IMR-90 (cell line): ENCODE results near the gene ERGIC2. TPM values are rescaled to one million over a fixed set of nuclear protein-coding genes. Genes with fewer than 3 reads are reported as not detected.

Experiments used
- ATAC-seq: fragments of 200-7000 bp; cut with Tn5 transposase; 2 replicates; pipeline ENCODE4 v1.9.1; 2020; ENCODE audit warnings: low read depth, mild to moderate bottlenecking, moderate library complexity
- BruUV-seq: library from RNA; stranded (reverse); fragments of 400-500 nt; replicated peaks from 2 replicates; lab custom pipeline; 2021; lab: Mats Ljungman, UMichigan
- CTCF ChIA-PET: fragments of 300-600 bp; formaldehyde crosslinking; extraction: SDS; loops from one replicate; lab custom pipeline; 2021; ENCODE audit warnings: antibody characterized with exemption; lab: Yijun Ruan, JAX
- POLR2A ChIA-PET: fragments of 300-600 bp; sonication (Branson Sonifier 250); formaldehyde crosslinking; loops from one replicate; lab custom pipeline; 2022; ENCODE audit warnings: antibody characterized with exemption; ENCODE audit not compliant: unreplicated experiment; lab: Charles Lee
- DNase-seq: peaks from one replicate; pipeline ENCODE4 v3.0.0; 2013
- H2AFZ ChIP-seq: replicated peaks from 2 replicates; pipeline ENCODE3; 2013; ENCODE audit warnings: low read length, mild to moderate bottlenecking; ENCODE audit not compliant: poor library complexity
- H2AK5ac ChIP-seq: 2 replicates; pipeline ENCODE4 v1.6.1; 2013; ENCODE audit warnings: low read depth, low read length, inconsistent platforms
- H2AK9ac ChIP-seq: replicated peaks from 2 replicates; pipeline ENCODE3; 2013; ENCODE audit warnings: mild to moderate bottlenecking, low read depth, low read length, moderate library complexity; ENCODE audit not compliant: poor library complexity
- H2BK120ac ChIP-seq: 2 replicates; pipeline ENCODE4 v1.6.1; 2013; ENCODE audit warnings: low read depth, low read length, inconsistent platforms
- H2BK15ac ChIP-seq: 3 replicates; pipeline ENCODE4 v1.6.1; 2013; ENCODE audit warnings: low read depth, low read length, inconsistent platforms
- H2BK20ac ChIP-seq: 2 replicates; pipeline ENCODE4 v1.6.1; 2013; ENCODE audit warnings: low read depth, mild to moderate bottlenecking, inconsistent platforms, low read length, moderate library complexity
- H2BK5ac ChIP-seq: 2 replicates; pipeline ENCODE4 v1.6.1; 2013; ENCODE audit warnings: mild to moderate bottlenecking, low read depth, low read length, inconsistent platforms; ENCODE audit not compliant: poor library complexity, severe bottlenecking
- H3K14ac ChIP-seq: replicated peaks from 2 replicates; pipeline ENCODE4 v1.6.1; 2013; ENCODE audit warnings: low read depth, low read length, inconsistent platforms
- H3K18ac ChIP-seq: 2 replicates; pipeline ENCODE4 v1.6.1; 2013; ENCODE audit warnings: low read depth, low read length, control low read depth
- H3K23ac ChIP-seq: 2 replicates; pipeline ENCODE4 v1.6.1; 2013; ENCODE audit warnings: low read depth, low read length, inconsistent platforms
- H3K27ac ChIP-seq: 2 replicates; pipeline ENCODE4 v1.5.1; 2013; ENCODE audit warnings: mild to moderate bottlenecking, control low read depth, low read length; ENCODE audit not compliant: insufficient read depth
- H3K27me3 ChIP-seq: 2 replicates; pipeline ENCODE4 v1.6.1; 2013; ENCODE audit warnings: low read length; ENCODE audit not compliant: control insufficient read depth, insufficient read depth
- H3K36me3 ChIP-seq: 2 replicates; pipeline ENCODE4 v1.6.1; 2013; ENCODE audit warnings: low read length, mixed read lengths; ENCODE audit not compliant: control insufficient read depth, insufficient read depth
- H3K4ac ChIP-seq: 2 replicates; pipeline ENCODE4 v1.6.1; 2013; ENCODE audit warnings: low read depth, low read length, inconsistent platforms
- H3K4me1 ChIP-seq: 2 replicates; pipeline ENCODE4 v1.6.1; 2013; ENCODE audit warnings: low read length, mixed read lengths; ENCODE audit not compliant: control insufficient read depth, insufficient read depth
- H3K4me2 ChIP-seq: 2 replicates; pipeline ENCODE4 v1.6.1; 2013; ENCODE audit warnings: low read depth, mild to moderate bottlenecking, control low read depth, low read length, moderate library complexity
- H3K4me3 ChIP-seq: 2 replicates; pipeline ENCODE4 v1.5.1; 2013; ENCODE audit warnings: low read depth, mild to moderate bottlenecking, control low read depth, low read length, moderate library complexity; ENCODE audit not compliant: insufficient read depth
- H3K56ac ChIP-seq: 2 replicates; pipeline ENCODE4 v1.6.1; 2013; ENCODE audit warnings: low read length, inconsistent platforms; ENCODE audit not compliant: insufficient read depth; ENCODE audit errors: extremely low read depth
- H3K79me1 ChIP-seq, 2 experiments: 2 replicates each; pipeline ENCODE4 v1.6.1; 2013; ENCODE audit warnings: low read length in 2 of 2, inconsistent platforms in 1 of 2, low read depth in 1 of 2
- H3K9ac ChIP-seq: 2 replicates; pipeline ENCODE4 v1.6.1; 2013; ENCODE audit warnings: low read depth, low read length, control low read depth
- H3K9me1 ChIP-seq: 2 replicates; pipeline ENCODE4 v1.6.1; 2013; ENCODE audit warnings: low read length, inconsistent platforms; ENCODE audit not compliant: insufficient read depth
- H3K9me3 ChIP-seq: 2 replicates; pipeline ENCODE4 v1.6.1; 2013; ENCODE audit warnings: low read length; ENCODE audit not compliant: control insufficient read depth, insufficient read depth
- H4K20me1 ChIP-seq: 2 replicates; pipeline ENCODE4 v1.6.1; 2013; ENCODE audit warnings: low read length, inconsistent platforms; ENCODE audit not compliant: insufficient read depth
- H4K5ac ChIP-seq: 2 replicates; pipeline ENCODE4 v1.6.1; 2013; ENCODE audit warnings: mild to moderate bottlenecking, low read depth, low read length, control low read depth
- H4K8ac ChIP-seq, 2 experiments: 2 replicates each; pipeline ENCODE4 v1.6.1; 2013; ENCODE audit warnings: low read depth in 2 of 2, low read length in 2 of 2, control low read depth in 1 of 2, inconsistent platforms in 1 of 2
- H4K91ac ChIP-seq: 2 replicates; pipeline ENCODE4 v1.6.1; 2013; ENCODE audit warnings: low read depth, low read length, inconsistent platforms; ENCODE audit not compliant: insufficient read depth
- CHD1 ChIP-seq: IDR thresholded peaks from 2 replicates; pipeline ENCODE4 v1.6.1; 2012; ENCODE audit warnings: low read depth, low read length, improper control_type of control experiment
- ELK1 ChIP-seq: fragments of 150-350 bp; IDR thresholded peaks from 2 replicates; pipeline ENCODE4 v1.6.1; 2016; ENCODE audit warnings: low read depth, mild to moderate bottlenecking, low read length, moderate library complexity, borderline replicate concordance
- FOS ChIP-seq: fragments of 150-350 bp; IDR thresholded peaks from 2 replicates; pipeline ENCODE4 v1.6.1; 2016; ENCODE audit warnings: low read depth, low read length
- MAFK ChIP-seq: IDR thresholded peaks from 2 replicates; pipeline ENCODE4 v1.6.1; 2012; ENCODE audit warnings: low read depth, low read length, improper control_type of control experiment
- MAZ ChIP-seq: IDR thresholded peaks from 2 replicates; pipeline ENCODE4 v1.6.1; 2012; ENCODE audit warnings: low read depth, mild to moderate bottlenecking, low read length, improper control_type of control experiment, moderate library complexity, borderline replicate concordance
- MXI1 ChIP-seq: IDR thresholded peaks from 2 replicates; pipeline ENCODE4 v1.6.1; 2012; ENCODE audit warnings: low read depth, mild to moderate bottlenecking, low read length, moderate library complexity, borderline replicate concordance
- NFE2L2 ChIP-seq: fragments of 150-350 bp; IDR thresholded peaks from 2 replicates; pipeline ENCODE4 v1.6.1; 2016; ENCODE audit warnings: low read depth, mild to moderate bottlenecking, low read length
- POLR2A ChIP-seq: IDR thresholded peaks from 2 replicates; pipeline ENCODE4 v1.6.1; 2012; ENCODE audit warnings: mild to moderate bottlenecking, low read depth, low read length
- RAD21 ChIP-seq: IDR thresholded peaks from 2 replicates; pipeline ENCODE4 v1.6.1; 2012; ENCODE audit warnings: low read length, improper control_type of control experiment
- RCOR1 ChIP-seq: IDR thresholded peaks from 2 replicates; pipeline ENCODE4 v1.6.1; 2012; ENCODE audit warnings: mild to moderate bottlenecking, low read length, improper control_type of control experiment; ENCODE audit not compliant: insufficient replicate concordance
- RFX5 ChIP-seq: IDR thresholded peaks from 2 replicates; pipeline ENCODE4 v1.8.0; 2012; ENCODE audit warnings: low read depth, mild to moderate bottlenecking, low read length, moderate library complexity
- SMC3 ChIP-seq: fragments of 150-350 bp; IDR thresholded peaks from 2 replicates; pipeline ENCODE4 v1.6.1; 2016; ENCODE audit warnings: low read depth, mild to moderate bottlenecking, antibody characterized with exemption, low read length, moderate library complexity
- USF2 ChIP-seq: fragments of 150-350 bp; IDR thresholded peaks from 2 replicates; pipeline ENCODE4 v1.6.1; 2017; ENCODE audit warnings: mild to moderate bottlenecking, antibody characterized with exemption, low read length, low read depth
- WGBS, 2 experiments: methylation state at CpG; one replicate each; pipeline versions ENCODE4 v1.1.5 to v1.1.7; 2013; ENCODE audit warnings: missing lambda C conversion rate in 2 of 2; ENCODE audit not compliant: insufficient read length in 1 of 2; ENCODE audit errors: extremely low coverage in 2 of 2; 5-methylcytosine and 5-hydroxymethylcytosine counted together
- dilution Hi-C: fragments of 300-500 bp; cut with HindIII; formaldehyde crosslinking; loops from one replicate; pipeline ENCODE4 v1.14.3; 2018; ENCODE audit warnings: low sequenced_read_pairs; ENCODE audit not compliant: unreplicated experiment
- in situ Hi-C: fragments of 300-500 bp; cut with MboI; formaldehyde crosslinking; loops from 3 replicates; pipeline ENCODE4 v1.14.3; 2019; ENCODE audit warnings: low sequenced_read_pairs, inconsistent platforms, mixed read lengths
- intact Hi-C: fragments of 100-400 bp; cut with micrococcal nuclease; formaldehyde crosslinking; loops from 2 replicates; pipeline ENCODE4 v1.10.0; 2022
- polyA plus RNA-seq, 3 experiments: library from polyadenylated mRNA; depleted of rRNA; stranded (reverse); fragments of >200 nt; gene quantifications; 2 replicates each; pipeline ENCODE4 v1.2.3, GENCODE V29; 2012; ENCODE audit warnings: low replicate concordance in 1 of 3
- total RNA-seq: library from RNA; depleted of rRNA; stranded (reverse); fragments of >200 nt; gene quantifications from 2 replicates; pipeline ENCODE4 v1.2.3, GENCODE V29; 2012
- TF ChIP-seq, protein P1 (sequence below): conservative IDR thresholded peaks from 2 replicates; pipeline ENCODE4 v1.5.1; 2012; ENCODE audit warnings: mild to moderate bottlenecking, low read depth, low read length, improper control_type of control experiment

The ERGIC2 gene
- total and polyA plus RNA-seq, 2 of the 4 experiments (the other 2 are of a cell fraction): 41.0 to 45.3 TPM

- Histone ChIP-seq H3K18ac (no peak overlapping the region), H2AFZ (no peak overlapping the region), H2BK20ac (no peak overlapping the region), H3K4me3 (no peak overlapping the region), H3K4ac (no peak overlapping the region), H2AK9ac (no peak overlapping the region), H4K5ac (no peak overlapping the region), H2AK5ac (no peak overlapping the region), H3K27ac (no peak overlapping the region), H3K79me1 (no peaks in the 10 kb centered on the region), H4K20me1 (no peaks in the 10 kb centered on the region), H3K23ac (no peak overlapping the region), H3K4me1 (no peaks in the 10 kb centered on the region), H3K9me3 (no peaks in the 10 kb centered on the region), H3K27me3 (no peaks in the 10 kb centered on the region), H4K91ac (no peak overlapping the region), H2BK5ac (no peak overlapping the region), H2BK120ac (no peak overlapping the region), H3K4me2 (no peak overlapping the region), H4K8ac (no peak overlapping the region), H3K9ac (no peak overlapping the region), H3K9me1 (no peaks in the 10 kb centered on the region), H3K56ac (no peak overlapping the region), H3K14ac (no peak overlapping the region), H3K36me3 (peaks cover 2% of the 10 kb centered on the region), H2BK15ac (no peak overlapping the region)
- dilution Hi-C loops: no loop called here
- DNase-seq: no peak
- no CpG with 5 or more reads among the region's 1 CpG for WGBS, 2 experiments
- no TSS peak for BruUV-seq
- ChIA-PET CTCF (no interaction called here), POLR2A (no interaction called here)
- in situ Hi-C loops: no loop called here
- no peak for TF ChIP-seq RFX5
- TF ChIP-seq USF2: no peak
- TF ChIP-seq SMC3: no peak
- TF ChIP-seq MAFK: no peak
- TF ChIP-seq NFE2L2: no peak
- TF ChIP-seq POLR2A: no peak
- no peak for TF ChIP-seq MAZ
- TF ChIP-seq CHD1: no peak
- TF ChIP-seq FOS: no peak
- no peak for TF ChIP-seq MXI1
- TF ChIP-seq ELK1: no peak
- TF ChIP-seq, protein P1, sequence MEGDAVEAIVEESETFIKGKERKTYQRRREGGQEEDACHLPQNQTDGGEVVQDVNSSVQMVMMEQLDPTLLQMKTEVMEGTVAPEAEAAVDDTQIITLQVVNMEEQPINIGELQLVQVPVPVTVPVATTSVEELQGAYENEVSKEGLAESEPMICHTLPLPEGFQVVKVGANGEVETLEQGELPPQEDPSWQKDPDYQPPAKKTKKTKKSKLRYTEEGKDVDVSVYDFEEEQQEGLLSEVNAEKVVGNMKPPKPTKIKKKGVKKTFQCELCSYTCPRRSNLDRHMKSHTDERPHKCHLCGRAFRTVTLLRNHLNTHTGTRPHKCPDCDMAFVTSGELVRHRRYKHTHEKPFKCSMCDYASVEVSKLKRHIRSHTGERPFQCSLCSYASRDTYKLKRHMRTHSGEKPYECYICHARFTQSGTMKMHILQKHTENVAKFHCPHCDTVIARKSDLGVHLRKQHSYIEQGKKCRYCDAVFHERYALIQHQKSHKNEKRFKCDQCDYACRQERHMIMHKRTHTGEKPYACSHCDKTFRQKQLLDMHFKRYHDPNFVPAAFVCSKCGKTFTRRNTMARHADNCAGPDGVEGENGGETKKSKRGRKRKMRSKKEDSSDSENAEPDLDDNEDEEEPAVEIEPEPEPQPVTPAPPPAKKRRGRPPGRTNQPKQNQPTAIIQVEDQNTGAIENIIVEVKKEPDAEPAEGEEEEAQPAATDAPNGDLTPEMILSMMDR: no peak
- no peak for TF ChIP-seq RAD21
- TF ChIP-seq RCOR1: no peak
- no peak for ATAC-seq
- intact Hi-C loops: no loop called here
Observed at GRCh38 chr12:29333178-29333577, 47.8 kb downstream of the ERGIC2 start.
